IMR-90 (cell line): ENCODE data around the gene COL18A1. TPM values are rescaled to one million over a fixed set of nuclear protein-coding genes. Genes with fewer than 3 reads are reported as not detected.

Experiments
- ATAC-seq: fragments of 200-7000 bp; cut with Tn5 transposase; 2 replicates; pipeline ENCODE4 v1.9.1; 2020; ENCODE audit warnings: low read depth, mild to moderate bottlenecking, moderate library complexity
- BruUV-seq: library from RNA; stranded (reverse); fragments of 400-500 nt; replicated peaks from 2 replicates; lab custom pipeline; 2021; lab: Mats Ljungman, UMichigan
- CTCF ChIA-PET: fragments of 300-600 bp; formaldehyde crosslinking; extraction: SDS; loops from one replicate; lab custom pipeline; 2021; ENCODE audit warnings: antibody characterized with exemption; lab: Yijun Ruan, JAX
- POLR2A ChIA-PET: fragments of 300-600 bp; sonication (Branson Sonifier 250); formaldehyde crosslinking; loops from one replicate; lab custom pipeline; 2022; ENCODE audit warnings: antibody characterized with exemption; ENCODE audit not compliant: unreplicated experiment; lab: Charles Lee
- DNase-seq: peaks from one replicate; pipeline ENCODE4 v3.0.0; 2013
- H2AFZ ChIP-seq: replicated peaks from 2 replicates; pipeline ENCODE3; 2013; ENCODE audit warnings: low read length, mild to moderate bottlenecking; ENCODE audit not compliant: poor library complexity
- H2AK5ac ChIP-seq: 2 replicates; pipeline ENCODE4 v1.6.1; 2013; ENCODE audit warnings: low read depth, low read length, inconsistent platforms
- H2AK9ac ChIP-seq: replicated peaks from 2 replicates; pipeline ENCODE3; 2013; ENCODE audit warnings: mild to moderate bottlenecking, low read depth, low read length, moderate library complexity; ENCODE audit not compliant: poor library complexity
- H2BK120ac ChIP-seq: 2 replicates; pipeline ENCODE4 v1.6.1; 2013; ENCODE audit warnings: low read depth, low read length, inconsistent platforms
- H2BK15ac ChIP-seq: 3 replicates; pipeline ENCODE4 v1.6.1; 2013; ENCODE audit warnings: low read depth, low read length, inconsistent platforms
- H2BK20ac ChIP-seq: 2 replicates; pipeline ENCODE4 v1.6.1; 2013; ENCODE audit warnings: low read depth, mild to moderate bottlenecking, inconsistent platforms, low read length, moderate library complexity
- H2BK5ac ChIP-seq: 2 replicates; pipeline ENCODE4 v1.6.1; 2013; ENCODE audit warnings: mild to moderate bottlenecking, low read depth, low read length, inconsistent platforms; ENCODE audit not compliant: poor library complexity, severe bottlenecking
- H3K14ac ChIP-seq: replicated peaks from 2 replicates; pipeline ENCODE4 v1.6.1; 2013; ENCODE audit warnings: low read depth, low read length, inconsistent platforms
- H3K18ac ChIP-seq: 2 replicates; pipeline ENCODE4 v1.6.1; 2013; ENCODE audit warnings: low read depth, low read length, control low read depth
- H3K23ac ChIP-seq: 2 replicates; pipeline ENCODE4 v1.6.1; 2013; ENCODE audit warnings: low read depth, low read length, inconsistent platforms
- H3K27ac ChIP-seq: 2 replicates; pipeline ENCODE4 v1.5.1; 2013; ENCODE audit warnings: mild to moderate bottlenecking, control low read depth, low read length; ENCODE audit not compliant: insufficient read depth
- H3K27me3 ChIP-seq: 2 replicates; pipeline ENCODE4 v1.6.1; 2013; ENCODE audit warnings: low read length; ENCODE audit not compliant: control insufficient read depth, insufficient read depth
- H3K36me3 ChIP-seq: 2 replicates; pipeline ENCODE4 v1.6.1; 2013; ENCODE audit warnings: low read length, mixed read lengths; ENCODE audit not compliant: control insufficient read depth, insufficient read depth
- H3K4ac ChIP-seq: 2 replicates; pipeline ENCODE4 v1.6.1; 2013; ENCODE audit warnings: low read depth, low read length, inconsistent platforms
- H3K4me1 ChIP-seq: 2 replicates; pipeline ENCODE4 v1.6.1; 2013; ENCODE audit warnings: low read length, mixed read lengths; ENCODE audit not compliant: control insufficient read depth, insufficient read depth
- H3K4me2 ChIP-seq: 2 replicates; pipeline ENCODE4 v1.6.1; 2013; ENCODE audit warnings: low read depth, mild to moderate bottlenecking, control low read depth, low read length, moderate library complexity
- H3K4me3 ChIP-seq: 2 replicates; pipeline ENCODE4 v1.5.1; 2013; ENCODE audit warnings: low read depth, mild to moderate bottlenecking, control low read depth, low read length, moderate library complexity; ENCODE audit not compliant: insufficient read depth
- H3K56ac ChIP-seq: 2 replicates; pipeline ENCODE4 v1.6.1; 2013; ENCODE audit warnings: low read length, inconsistent platforms; ENCODE audit not compliant: insufficient read depth; ENCODE audit errors: extremely low read depth
- H3K79me1 ChIP-seq, 2 experiments: 2 replicates each; pipeline ENCODE4 v1.6.1; 2013; ENCODE audit warnings: low read length in 2 of 2, inconsistent platforms in 1 of 2, low read depth in 1 of 2
- H3K9ac ChIP-seq: 2 replicates; pipeline ENCODE4 v1.6.1; 2013; ENCODE audit warnings: low read depth, low read length, control low read depth
- H3K9me1 ChIP-seq: 2 replicates; pipeline ENCODE4 v1.6.1; 2013; ENCODE audit warnings: low read length, inconsistent platforms; ENCODE audit not compliant: insufficient read depth
- H3K9me3 ChIP-seq: 2 replicates; pipeline ENCODE4 v1.6.1; 2013; ENCODE audit warnings: low read length; ENCODE audit not compliant: control insufficient read depth, insufficient read depth
- H4K20me1 ChIP-seq: 2 replicates; pipeline ENCODE4 v1.6.1; 2013; ENCODE audit warnings: low read length, inconsistent platforms; ENCODE audit not compliant: insufficient read depth
- H4K5ac ChIP-seq: 2 replicates; pipeline ENCODE4 v1.6.1; 2013; ENCODE audit warnings: mild to moderate bottlenecking, low read depth, low read length, control low read depth
- H4K8ac ChIP-seq, 2 experiments: 2 replicates each; pipeline ENCODE4 v1.6.1; 2013; ENCODE audit warnings: low read depth in 2 of 2, low read length in 2 of 2, control low read depth in 1 of 2, inconsistent platforms in 1 of 2
- H4K91ac ChIP-seq: 2 replicates; pipeline ENCODE4 v1.6.1; 2013; ENCODE audit warnings: low read depth, low read length, inconsistent platforms; ENCODE audit not compliant: insufficient read depth
- CEBPB ChIP-seq: IDR thresholded peaks from 2 replicates; pipeline ENCODE4 v1.6.1; 2012; ENCODE audit warnings: low read depth, low read length, improper control_type of control experiment
- CHD1 ChIP-seq: IDR thresholded peaks from 2 replicates; pipeline ENCODE4 v1.6.1; 2012; ENCODE audit warnings: low read depth, low read length, improper control_type of control experiment
- ELK1 ChIP-seq: fragments of 150-350 bp; IDR thresholded peaks from 2 replicates; pipeline ENCODE4 v1.6.1; 2016; ENCODE audit warnings: low read depth, mild to moderate bottlenecking, low read length, moderate library complexity, borderline replicate concordance
- FOS ChIP-seq: fragments of 150-350 bp; IDR thresholded peaks from 2 replicates; pipeline ENCODE4 v1.6.1; 2016; ENCODE audit warnings: low read depth, low read length
- NFE2L2 ChIP-seq: fragments of 150-350 bp; IDR thresholded peaks from 2 replicates; pipeline ENCODE4 v1.6.1; 2016; ENCODE audit warnings: low read depth, mild to moderate bottlenecking, low read length
- POLR2A ChIP-seq: IDR thresholded peaks from 2 replicates; pipeline ENCODE4 v1.6.1; 2012; ENCODE audit warnings: mild to moderate bottlenecking, low read depth, low read length
- RFX5 ChIP-seq: IDR thresholded peaks from 2 replicates; pipeline ENCODE4 v1.8.0; 2012; ENCODE audit warnings: low read depth, mild to moderate bottlenecking, low read length, moderate library complexity
- SMC3 ChIP-seq: fragments of 150-350 bp; IDR thresholded peaks from 2 replicates; pipeline ENCODE4 v1.6.1; 2016; ENCODE audit warnings: low read depth, mild to moderate bottlenecking, antibody characterized with exemption, low read length, moderate library complexity
- WGBS, 2 experiments: methylation state at CpG; one replicate each; pipeline versions ENCODE4 v1.1.5 to v1.1.7; 2013; ENCODE audit warnings: missing lambda C conversion rate in 2 of 2; ENCODE audit not compliant: insufficient read length in 1 of 2; ENCODE audit errors: extremely low coverage in 2 of 2; 5-methylcytosine and 5-hydroxymethylcytosine counted together
- dilution Hi-C: fragments of 300-500 bp; cut with HindIII; formaldehyde crosslinking; loops from one replicate; pipeline ENCODE4 v1.14.3; 2018; ENCODE audit warnings: low sequenced_read_pairs; ENCODE audit not compliant: unreplicated experiment
- in situ Hi-C: fragments of 300-500 bp; cut with MboI; formaldehyde crosslinking; loops from 3 replicates; pipeline ENCODE4 v1.14.3; 2019; ENCODE audit warnings: low sequenced_read_pairs, inconsistent platforms, mixed read lengths
- intact Hi-C: fragments of 100-400 bp; cut with micrococcal nuclease; formaldehyde crosslinking; loops from 2 replicates; pipeline ENCODE4 v1.10.0; 2022
- polyA plus RNA-seq, 3 experiments: library from polyadenylated mRNA; depleted of rRNA; stranded (reverse); fragments of >200 nt; gene quantifications; 2 replicates each; pipeline ENCODE4 v1.2.3, GENCODE V29; 2012; ENCODE audit warnings: low replicate concordance in 1 of 3
- total RNA-seq: library from RNA; depleted of rRNA; stranded (reverse); fragments of >200 nt; gene quantifications from 2 replicates; pipeline ENCODE4 v1.2.3, GENCODE V29; 2012

COL18A1 gene
- total and polyA plus RNA-seq, 2 of the 4 experiments (the other 2 are of a cell fraction) = 4.3 to 46.7 TPM

- Histone ChIP-seq H3K4me3 (no peak overlapping the region), H3K23ac (no peak overlapping the region), H3K14ac (no peak overlapping the region), H3K56ac (no peak overlapping the region), H3K36me3 (no peaks in the 10 kb centered on the region), H2AK9ac (no peak overlapping the region), H2BK5ac (no peak overlapping the region), H4K91ac (no peak overlapping the region), H3K9me1 (peaks cover 6% of the 10 kb centered on the region), H2BK120ac (no peak overlapping the region), H3K4me2 (no peak overlapping the region), H2AK5ac (no peak overlapping the region), H2BK15ac (no peak overlapping the region), H4K20me1 (peaks cover 11% of the 10 kb centered on the region), H3K27me3 (peaks cover 6% of the 10 kb centered on the region), H3K9ac (no peak overlapping the region), H2AFZ (no peak overlapping the region), H3K9me3 (peaks cover 7% of the 10 kb centered on the region), H4K8ac (no peak overlapping the region), H3K79me1 (peaks cover 6 to 12% of the 10 kb centered on the region in 2 experiments; a peak in 3 of 4 replicates), H2BK20ac (no peak overlapping the region), H3K27ac (no peak overlapping the region), H3K4ac (no peak overlapping the region), H3K4me1 (peaks cover 13% of the 10 kb centered on the region), H3K18ac (no peak overlapping the region), H4K5ac (no peak overlapping the region)
- no peak for DNase-seq
- POLR2A ChIA-PET = no interaction called here
- dilution Hi-C loops (no loop called here), in situ Hi-C loops (no loop called here), intact Hi-C loops (no loop called here)
- TF ChIP-seq SMC3 = no peak
- no peak for TF ChIP-seq NFE2L2
- no peak for TF ChIP-seq RFX5
- TF ChIP-seq CHD1 = no peak
- TF ChIP-seq FOS = no peak
- no peak for TF ChIP-seq CEBPB
- TF ChIP-seq ELK1 = no peak
- TF ChIP-seq POLR2A = no peak
- ATAC-seq = no peak
- 90% methylated on average over 13 of the region's 17 CpGs; no CpG with 5 or more reads in 1 of the 2 experiments for WGBS, 2 experiments
- no TSS peak for BruUV-seq
- CTCF ChIA-PET = interaction anchor here (0.5 to 1.7 kb wide), 2 partner anchors 93 to 425 kb away, joined by 3 to 4 read pairs; no protein-coding TSS in a partner anchor
Observed at GRCh38 chr21:45401916-45402900, 2.8 kb upstream of the COL18A1 start.
